Activated CD8-positive, alpha-beta memory T cell treated with anti-CD3 and anti-CD28 coated beads, Interleukin-2, amount 50 U/mL, for 48 hours (primary cell): ENCODE measurements around the gene DENND4A.
"Not testable (repeated sequence)": the region's sequence is repeated elsewhere in the genome, so short reads cannot be mapped to it uniquely, and the experiment has no call there.

Source experiments
- DNase-seq: peaks from one replicate; pipeline ENCODE4 v3.0.0-alpha.2; 2020

The DENND4A gene

DNA sequence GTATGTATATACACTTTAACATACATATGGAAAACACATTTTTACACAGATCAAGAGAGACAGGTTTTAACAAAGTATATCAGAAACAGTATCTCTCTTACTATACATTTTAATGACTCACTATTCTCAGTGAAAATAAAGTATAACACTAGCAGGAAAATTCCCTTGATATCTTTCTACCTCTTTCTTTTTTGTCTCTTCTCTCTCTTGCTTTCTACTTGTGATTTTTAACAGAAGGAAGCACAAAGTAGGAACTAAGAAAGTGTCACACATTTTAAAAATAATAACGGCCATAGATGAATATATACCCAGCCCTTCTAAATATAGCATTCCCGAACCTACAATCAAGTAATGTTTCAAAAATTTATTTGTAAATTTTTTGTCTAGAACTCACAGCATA lies 4.8 kb downstream of the DENND4A start:
- DNase-seq: no peak

DNA sequence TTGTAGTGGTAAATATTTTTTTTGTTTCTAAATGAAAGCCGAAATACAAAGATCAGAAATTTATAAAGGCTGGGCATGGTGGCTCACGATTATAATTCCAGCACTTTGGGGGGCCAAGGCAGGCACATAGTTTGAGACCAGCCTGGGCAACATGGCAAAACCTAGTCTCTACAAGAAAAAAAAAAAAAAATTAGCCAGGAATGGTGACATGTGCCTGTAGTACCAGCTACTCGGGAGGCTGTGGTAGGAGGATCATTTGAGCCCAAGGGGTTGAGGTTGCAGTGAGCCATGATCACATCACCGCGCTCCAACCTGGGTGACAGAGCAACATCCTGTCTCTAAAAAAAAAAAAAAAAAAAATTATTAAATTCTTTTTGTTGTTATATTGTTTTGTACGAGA lies 6.9 kb downstream of the DENND4A start:
- no peak for DNase-seq

DNA sequence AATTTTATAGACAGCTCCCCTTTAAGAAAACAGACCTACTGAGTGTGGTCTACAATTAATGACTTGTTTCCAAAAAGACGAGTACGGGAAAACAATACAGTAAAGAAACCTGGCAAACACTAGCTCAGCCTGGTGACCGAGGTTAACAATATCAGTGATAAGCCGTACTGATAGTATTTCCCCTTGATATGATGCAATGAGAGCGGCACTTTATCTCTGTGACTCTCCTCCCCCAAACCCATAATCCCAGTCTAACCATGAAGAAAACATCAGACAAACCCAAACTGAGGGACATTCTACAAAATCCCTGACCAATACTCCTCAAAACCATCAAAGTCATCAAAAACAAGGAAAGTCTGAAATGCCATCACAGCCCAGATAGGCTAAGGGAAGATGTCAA lies 8.2 kb downstream of the DENND4A start:
- DNase-seq: no peak

DNA sequence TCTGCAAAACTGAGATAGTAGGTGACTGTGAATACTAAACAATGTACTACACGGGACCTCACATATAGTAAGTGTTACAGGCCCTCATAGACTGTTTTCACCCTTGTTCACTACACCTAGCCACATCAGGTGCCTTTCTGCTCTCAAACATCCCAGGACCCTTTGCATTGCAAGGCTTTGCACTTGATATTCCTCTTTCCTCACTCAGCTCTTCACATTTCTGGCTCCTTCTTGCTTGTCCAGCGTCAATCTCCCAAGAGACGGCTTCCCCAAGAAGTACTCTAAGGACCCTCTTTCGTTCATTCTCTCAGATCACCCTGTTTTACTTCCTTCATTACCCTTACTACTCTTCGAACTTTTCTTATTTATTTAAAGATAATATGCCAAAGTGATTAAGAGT lies 10.0 kb downstream of the DENND4A start:
- DNase-seq: no peak

DNA sequence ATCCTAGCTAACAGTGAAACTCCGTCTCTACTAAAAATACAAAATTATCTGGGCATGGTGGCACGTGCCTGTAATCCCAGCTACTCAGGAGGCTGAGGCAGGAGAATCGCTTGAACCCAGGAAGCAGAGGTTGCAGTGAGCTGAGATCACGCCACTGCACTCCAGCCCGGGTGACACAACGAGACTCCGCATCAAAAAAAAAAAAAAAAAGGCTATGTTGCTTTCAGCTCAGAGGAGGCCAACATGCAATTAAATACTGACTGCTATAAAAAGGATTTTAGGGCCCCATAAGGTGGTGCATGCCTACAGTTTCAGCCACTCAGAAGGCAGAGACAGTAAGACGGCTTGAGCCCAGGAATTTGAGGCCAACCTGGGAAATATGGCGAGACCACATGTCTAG lies 13.4 kb downstream of the DENND4A start:
- not testable (repeated sequence) for DNase-seq

DNA sequence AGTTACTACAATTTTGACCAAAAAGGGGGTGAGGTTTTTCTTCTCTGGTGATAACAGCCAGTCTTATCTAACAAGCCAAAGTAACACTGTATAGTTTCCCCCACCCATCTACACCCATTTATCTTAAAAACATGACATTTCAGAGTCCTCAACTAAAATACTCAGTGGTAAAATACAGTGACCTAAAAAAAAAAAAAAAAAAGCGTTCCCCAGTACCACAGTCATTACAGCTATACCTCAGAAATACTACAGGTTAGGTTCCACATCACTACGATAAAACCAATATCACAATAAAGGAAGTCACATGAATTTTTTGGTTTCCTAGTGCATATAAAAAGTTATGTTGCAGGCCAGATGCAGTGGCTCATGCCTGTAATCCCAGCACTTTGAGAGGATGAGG lies 13.8 kb downstream of the DENND4A start:
- DNase-seq: no peak

DNA sequence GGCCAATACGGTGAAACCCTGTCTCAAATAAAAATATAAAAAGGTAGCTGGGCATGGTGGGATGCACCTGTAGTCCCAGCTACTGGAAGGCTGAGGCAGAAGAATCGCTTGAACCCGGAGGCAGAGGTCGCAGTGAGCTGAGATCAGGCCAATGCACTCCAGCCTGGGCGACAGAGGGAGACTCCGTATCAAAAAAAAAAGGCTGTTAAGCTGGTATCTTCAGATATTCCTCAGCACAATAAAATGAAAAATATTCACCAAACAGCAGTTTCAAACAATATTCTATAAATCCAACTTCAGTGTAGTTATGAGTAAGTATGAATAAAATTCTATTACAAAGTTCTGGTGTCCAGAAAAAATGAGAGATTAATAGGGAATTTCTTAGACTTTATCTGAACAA lies 14.2 kb downstream of the DENND4A start:
- no peak for DNase-seq

DNA sequence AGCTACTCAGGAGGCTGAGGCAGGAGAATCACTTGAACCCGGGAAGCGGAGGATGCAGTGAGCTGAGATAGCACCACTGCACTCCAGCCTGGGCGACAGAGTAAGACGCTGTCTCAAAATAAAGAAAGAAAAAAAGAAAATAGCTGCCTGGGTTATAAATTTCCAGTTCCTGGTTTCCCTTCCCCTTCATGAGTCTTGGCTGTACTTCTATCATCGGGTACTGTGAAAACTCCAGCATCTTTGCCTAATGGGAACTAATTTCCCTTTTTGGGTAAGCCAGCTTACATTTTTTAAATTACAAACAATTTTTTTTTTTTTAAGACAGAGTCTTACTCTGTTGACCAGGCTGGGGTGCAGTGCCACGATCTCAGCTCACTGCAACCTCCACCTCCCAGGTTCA lies 15.0 kb downstream of the DENND4A start:
- no peak for DNase-seq

DNA sequence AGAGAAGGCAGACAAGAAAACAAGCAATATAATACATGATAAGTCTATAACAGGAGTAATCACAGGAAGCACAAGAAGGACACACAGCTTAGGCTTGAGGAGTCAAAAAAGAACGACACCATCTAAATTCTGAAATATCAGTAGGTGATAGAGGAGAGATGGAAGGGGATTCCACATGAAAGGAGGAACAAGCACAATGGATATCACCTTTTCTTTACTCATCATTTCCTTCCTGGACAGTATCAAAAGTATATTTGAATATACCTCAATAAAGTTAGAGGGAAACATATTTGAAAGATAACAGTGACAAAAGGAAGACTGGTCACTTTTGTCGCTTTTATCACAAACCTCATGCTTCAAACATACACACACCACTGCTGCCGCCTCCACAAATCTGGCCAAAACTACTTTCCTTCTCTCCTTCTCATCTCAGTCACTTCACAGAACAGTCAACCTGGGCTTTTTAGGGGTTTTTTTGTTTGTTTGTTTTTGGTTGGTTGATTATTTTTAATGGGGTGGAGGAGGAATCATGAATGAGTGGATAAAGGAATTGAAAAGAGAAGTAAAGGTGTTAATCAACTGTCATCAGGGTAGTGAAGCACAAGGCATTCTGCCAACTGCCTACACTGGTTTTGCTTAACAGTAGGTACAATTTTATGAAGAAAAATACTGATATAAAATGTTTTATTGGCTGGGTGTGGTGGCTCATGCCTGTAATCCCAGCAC lies 18.5 kb downstream of the DENND4A start:
- DNase-seq: no peak

DNA sequence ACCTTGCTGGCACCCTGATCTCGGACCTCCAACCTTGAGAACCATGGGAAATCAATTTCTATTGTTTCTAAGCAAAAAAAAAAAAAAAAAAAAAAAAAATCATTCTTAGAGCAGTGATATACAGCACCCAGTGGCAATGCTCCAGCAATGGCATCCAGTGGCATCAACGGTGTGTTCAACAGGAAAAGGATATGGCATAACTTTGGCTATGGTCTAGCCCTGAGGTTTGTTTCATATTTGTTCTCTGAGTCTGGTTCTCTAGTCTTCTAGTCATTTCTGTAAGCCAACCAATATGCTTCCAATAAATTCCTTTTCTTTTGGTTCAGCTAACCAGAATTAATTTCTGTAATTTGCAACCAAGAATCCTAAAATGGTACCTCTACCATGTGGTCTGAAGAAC lies 19.2 kb downstream of the DENND4A start:
- no peak for DNase-seq

DNA sequence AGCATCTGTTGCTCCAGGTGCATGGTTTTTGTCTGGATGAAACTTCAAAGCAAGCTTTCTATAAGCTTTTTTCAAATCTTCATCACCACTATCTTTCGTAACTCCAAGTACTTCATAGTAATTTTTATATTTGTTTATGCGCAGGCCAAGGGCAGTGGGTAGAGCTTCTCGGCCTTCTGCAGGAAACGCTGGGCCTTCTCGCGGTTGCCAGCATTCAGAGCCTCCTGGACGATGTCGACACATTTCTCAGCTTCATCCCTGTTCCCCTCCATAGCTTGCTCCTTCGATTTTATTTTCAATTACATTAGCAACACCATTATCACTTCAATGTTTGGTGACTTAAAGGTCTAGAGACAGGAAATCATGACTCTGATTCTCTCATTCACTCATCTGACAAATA lies 20.2 kb downstream of the DENND4A start:
- DNase-seq: no peak

DNA sequence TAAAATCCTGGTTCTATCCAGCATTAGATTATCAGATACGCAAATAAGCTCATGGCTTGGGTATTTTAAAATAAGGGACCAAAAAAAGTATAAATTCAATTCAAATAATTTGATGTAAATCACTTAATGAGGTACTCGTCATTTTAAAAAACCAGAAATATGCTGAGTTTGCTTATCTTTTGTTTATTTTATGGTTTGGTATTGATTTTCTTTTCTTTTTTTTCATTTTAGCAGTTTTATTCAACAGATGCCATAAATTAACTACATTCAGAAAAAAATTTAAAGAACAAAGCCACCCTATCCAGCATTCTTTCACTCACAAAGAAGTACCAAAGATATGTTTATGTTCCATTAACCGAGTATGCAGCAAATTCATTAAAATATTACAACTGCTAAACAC lies 22.6 kb downstream of the DENND4A start:
- DNase-seq: no peak

DNA sequence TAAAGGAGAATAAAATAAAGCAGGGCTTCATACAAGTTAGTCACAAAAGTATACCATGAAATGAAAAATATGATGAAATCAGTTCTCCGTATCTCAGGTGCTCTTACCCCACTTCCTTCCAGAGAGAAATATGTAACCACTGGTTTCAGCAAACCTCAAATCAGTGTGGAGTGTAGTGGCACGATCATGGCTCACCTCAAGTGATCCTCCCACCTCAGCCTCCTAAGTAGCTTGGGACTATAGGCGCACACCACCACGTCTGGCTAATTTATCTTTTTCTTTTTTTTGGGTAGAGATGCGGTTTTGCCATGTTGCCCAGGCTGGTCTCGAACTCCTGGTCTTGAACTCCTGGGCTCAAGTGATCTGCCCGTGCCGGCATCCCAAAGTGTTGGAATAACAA lies 24.2 kb downstream of the DENND4A start:
- no peak for DNase-seq

DNA sequence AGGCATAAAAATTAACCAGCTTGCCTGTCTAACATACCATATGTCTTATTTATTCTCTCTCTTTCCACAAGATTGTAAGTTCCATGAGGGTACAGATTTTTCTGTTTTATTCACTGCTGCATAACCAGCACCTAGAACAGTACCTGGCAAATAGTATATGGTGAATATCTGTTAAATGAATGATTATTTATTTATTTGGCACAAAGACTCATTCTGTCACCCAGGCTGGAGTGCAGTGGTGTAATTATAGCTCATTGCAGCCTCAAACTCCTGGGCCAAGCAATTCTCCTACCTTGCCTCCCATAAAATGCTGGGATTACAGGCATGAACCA lies 24.9 kb downstream of the DENND4A start:
- DNase-seq: no peak

DNA sequence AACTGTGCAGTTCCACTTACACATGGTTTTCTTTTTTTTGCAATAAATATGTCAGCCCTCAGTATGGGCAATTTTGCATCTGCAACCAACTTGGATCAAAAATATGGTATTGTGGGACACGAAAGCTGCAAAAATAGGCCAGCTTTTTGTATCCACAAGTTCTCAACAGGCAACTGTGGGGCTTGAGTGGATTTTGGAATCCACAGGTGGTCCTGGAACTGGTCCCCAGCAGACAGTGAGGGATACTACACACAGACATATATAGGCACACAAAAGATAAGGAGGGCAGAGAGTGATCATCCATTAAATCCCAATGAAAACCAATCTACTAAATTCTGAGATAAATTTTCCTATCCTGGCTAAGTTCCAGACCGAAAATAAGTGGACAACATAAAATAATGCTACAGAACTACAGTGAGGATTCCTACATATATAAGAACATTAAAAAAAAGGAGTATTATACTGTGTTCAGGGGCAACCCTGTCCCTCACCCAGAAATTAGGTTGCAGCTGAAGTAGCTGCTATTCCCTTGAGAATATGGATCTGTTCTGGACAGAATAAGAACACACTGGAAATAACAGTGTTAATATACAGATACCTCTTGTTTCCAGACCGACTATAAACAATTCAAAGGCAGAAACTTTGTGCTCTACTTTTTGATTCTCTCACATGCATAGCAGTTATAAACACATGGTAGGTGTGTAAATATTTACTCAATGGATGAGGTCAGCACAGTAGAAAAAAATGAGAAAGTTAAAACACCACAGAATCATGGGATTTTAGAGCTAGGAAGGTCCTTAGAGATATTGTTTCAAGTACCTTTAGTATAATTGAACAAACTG lies 25.4 kb downstream of the DENND4A start:
- no peak for DNase-seq

DNA sequence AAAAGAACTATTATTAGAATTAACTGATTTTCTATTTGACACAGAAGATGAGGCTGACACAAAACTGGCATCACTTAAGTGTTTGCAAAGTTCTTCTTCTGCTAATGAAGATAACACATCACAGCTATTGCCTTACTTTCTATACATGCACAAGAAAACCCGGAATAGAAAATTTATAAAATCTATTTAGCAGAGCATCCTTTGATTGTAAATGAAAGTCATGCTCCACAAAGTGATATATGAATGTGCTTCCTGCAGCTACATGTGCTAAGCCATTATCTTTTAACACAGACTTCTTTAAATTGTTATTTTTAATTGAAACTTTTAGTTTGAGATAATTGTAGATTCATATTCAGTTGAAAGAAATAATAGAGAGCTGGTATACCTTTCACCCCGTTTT lies 27.0 kb downstream of the DENND4A start:
- DNase-seq: no peak

DNA sequence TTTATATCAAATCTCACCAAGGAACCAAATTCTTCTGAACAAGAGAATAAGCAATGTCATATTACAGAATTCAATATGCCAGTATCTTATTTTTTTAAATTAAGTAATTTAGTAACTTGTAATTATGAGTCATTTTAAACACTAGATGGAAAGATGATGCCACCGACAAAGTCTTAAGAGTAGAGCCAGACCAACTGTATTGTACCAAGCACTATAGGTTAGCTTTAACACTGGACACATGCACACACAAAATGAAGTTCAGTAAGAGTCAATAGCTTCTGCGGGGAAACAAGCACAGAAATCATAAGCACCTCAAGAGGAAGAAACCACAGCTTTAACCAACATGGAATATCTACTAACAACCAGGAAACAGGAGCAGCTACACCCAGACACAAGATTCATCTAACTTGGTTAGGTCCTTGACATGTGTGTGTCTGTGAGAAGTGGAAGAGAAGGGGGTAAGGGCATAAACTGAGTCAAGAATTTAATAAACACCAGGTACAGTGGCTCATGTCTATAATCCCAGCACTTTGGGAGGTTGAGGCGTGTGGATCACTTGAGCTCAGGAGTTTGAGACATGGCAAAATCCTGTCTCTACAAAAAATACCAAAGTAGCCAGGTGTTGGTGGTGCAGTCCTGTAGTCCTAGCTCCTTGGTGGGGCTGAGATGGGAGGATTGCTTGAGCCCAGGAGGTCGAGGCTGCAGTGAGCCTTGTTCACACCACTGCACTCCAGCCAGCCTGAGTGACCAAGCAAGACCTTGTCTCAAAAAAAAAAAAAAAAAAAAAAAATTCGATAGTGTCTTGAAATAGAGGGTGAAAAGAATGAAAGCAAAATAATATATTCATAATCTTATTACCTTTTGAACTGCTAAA lies 28.9 kb downstream of the DENND4A start:
- no peak for DNase-seq

DNA sequence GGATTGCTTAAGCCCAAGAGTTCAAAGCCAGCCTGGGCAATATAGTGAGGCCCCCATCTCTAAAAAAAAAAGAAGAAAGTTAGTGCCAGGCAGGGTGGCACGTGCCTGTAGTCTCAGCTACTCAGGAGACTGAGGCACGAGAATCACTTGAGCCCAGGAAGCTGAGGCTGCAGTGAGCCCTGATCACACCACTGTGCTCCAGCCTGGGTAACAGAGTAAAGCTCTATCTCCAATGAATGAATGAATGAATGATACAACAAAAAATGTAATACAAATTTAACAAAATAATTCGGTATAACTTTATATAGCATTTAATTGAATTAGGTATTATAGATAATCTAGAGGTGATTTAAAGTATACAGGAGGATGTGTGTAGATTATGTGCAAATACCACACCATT lies 29.7 kb downstream of the DENND4A start:
- DNase-seq: no peak

DNA sequence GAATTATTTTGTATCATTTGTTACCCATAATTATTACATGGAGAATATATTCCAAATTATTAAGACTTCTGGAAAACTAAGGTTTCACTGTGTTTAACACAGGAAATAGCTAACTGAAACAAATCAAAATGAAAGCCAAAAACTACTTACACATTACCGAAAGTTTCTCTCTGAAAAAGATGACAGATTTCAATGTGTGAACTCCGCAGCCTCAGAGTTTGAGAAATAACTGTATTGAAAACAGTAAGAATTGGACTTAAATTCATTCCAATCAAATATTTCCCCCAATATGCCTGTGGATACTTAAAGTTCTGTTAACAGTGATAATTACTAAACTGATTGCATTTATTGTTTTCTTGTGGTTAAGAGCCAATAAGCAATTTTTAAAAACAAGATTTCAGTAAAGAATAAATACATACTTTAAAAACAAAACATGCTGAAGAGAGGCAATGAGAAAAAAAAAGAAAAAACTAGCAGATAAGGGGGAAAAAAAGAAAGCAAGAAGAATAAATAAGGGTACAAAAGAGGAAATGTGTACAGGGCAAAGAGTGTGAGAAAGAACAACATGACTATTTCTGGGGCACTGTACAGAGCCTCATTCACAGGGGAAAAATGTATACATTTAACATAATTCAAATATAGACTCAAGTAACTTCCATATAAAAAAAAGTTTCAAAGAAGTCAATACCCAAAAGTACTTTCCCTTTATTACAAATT lies 30.7 kb downstream of the DENND4A start:
- no peak for DNase-seq

DNA sequence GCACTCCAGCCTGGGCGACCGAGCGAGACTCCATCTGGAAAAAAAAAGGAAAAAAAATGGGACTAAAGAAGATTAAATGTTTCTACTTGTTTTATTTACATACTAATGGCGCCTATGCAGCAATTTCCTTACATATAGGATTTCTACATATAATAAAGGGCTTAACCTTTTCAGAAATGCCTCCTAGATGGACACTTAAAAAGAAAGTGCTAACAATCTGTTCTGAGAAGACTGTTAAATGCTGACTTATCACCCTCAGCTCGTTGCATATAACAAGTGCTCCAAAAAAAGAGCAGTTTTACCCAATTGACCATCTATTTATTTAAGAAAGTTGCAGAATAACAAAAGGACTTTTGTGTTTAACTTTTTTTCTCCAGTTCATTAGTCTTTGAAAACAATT lies 32.7 kb downstream of the DENND4A start:
- no peak for DNase-seq

DNA sequence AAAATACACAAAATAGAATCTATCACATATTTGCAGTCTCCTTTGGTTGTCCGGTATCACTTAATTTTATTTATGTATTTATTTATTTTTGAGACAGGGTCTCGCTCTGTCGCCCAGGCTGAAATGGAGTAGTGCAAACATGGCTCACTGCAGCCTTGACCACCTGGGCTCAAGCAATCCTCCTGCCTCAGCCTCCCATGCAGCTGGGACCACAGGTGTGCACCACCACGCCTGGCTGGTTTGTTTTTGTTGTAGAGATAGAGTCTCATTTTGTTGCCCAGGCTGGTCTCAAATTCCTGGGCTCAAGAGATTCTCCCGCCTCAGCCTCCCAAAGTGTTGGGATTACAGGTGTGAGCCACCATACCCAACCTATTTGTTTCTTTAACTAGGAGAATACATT lies 33.9 kb downstream of the DENND4A start:
- DNase-seq: no peak

DNA sequence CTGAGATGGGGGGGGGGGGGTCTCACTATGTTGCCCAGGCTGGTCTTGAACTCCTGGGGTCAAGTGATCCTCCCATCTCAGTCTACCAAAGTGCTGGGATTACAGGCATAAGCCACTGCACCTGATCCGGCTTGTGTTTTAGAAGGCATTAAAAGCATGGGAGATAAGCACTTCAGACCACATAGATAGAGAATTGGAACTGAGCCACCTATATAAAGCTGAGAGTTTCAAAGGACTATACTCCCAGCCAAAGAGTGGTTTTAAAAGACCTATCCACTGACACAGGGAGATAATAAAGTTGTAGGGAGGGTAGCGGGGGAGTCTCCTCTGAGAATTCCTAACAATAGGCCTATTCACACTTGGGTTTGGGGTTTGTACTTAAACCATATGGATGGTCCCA lies 34.8 kb downstream of the DENND4A start:
- DNase-seq: no peak

DNA sequence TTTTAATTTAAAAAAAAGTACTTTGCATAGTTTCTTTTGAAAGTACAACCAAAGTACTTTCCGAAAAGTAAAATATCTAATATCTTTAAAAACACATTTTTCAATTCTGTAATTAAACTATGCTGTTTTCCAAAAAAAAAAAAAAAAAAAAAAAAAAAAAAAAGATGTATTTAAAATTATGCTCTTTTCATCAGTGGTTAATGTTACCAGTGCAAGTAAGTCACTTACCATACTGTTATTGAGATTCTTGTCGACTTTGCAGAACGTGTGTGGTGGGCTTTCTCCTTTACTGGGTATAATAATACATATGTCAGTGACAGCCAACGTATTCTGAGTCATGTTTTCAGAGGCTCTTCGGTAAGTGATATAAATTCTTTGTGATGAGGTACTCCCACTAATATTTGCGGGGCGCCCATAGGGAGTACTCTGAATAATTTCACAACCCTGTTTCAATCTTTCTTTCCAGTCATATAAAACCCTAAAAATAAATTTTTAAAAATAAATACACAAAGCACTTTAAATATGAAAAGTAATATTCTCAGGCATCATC lies 39.9 kb downstream of the DENND4A start:
- no peak for DNase-seq
